Gastrocnemius medialis (tissue), 4 donors: ENCODE measurements around the gene PTGIS.

Experiments used
- CTCF ChIP-seq, 5 experiments: fragments of 450-650 bp in 3 of 5; fragments of 200-600 bp in 2 of 5; sonication (generic) in 2 of 5; IDR thresholded peaks in 4 of 5; conservative IDR thresholded peaks in 1 of 5; 1 replicate in 4 of 5; 2 replicates in 1 of 5; pipeline ENCODE4 v1.5.1; 2016 to 2019; ENCODE audit warnings: antibody characterized with exemption in 5 of 5, mild to moderate bottlenecking in 3 of 5, moderate library complexity in 3 of 5
- POLR2A ChIP-seq, 2 donors: fragments of 450-650 bp; IDR thresholded peaks; one replicate each; pipeline ENCODE4 v1.6.1; 2017; ENCODE audit warnings: antibody characterized with exemption in 2 of 2, mild to moderate bottlenecking in 2 of 2, moderate library complexity in 2 of 2

GRCh38 chr20:49480236-49480635, 87.7 kb downstream of the PTGIS start:
- no peak for TF ChIP-seq CTCF (IDR thresholded peaks at IDR 0.05 in 4 of 5, conservative IDR thresholded peaks at IDR 0.05 in 1 of 5)
- no peak for TF ChIP-seq POLR2A (IDR thresholded peaks at IDR 0.05)
